Endometrium (tissue), 2 donors: ENCODE measurements around the gene PACC1.

Experiments used
- FAIRE-seq: peaks from 2 replicates; lab custom pipeline; 2012; peaks lifted over from hg19 to GRCh38; lab: Jason Lieb, UNC
- donor health status: control.
- donor health status: control.

PACC1 gene

GRCh38 chr1:212437179-212437798 is 22.6 kb upstream of the PACC1 start:
- no peak for FAIRE-seq

- no peak for FAIRE-seq
These were observed 20.3 kb upstream of the PACC1 start for GRCh38 chr1:212434992-212435391.

GRCh38 chr1:212433577-212434462 is 19.1 kb upstream of the PACC1 start:
- FAIRE-seq: no peak

GRCh38 chr1:212432661-212433576 is 18.2 kb upstream of the PACC1 start, which contains the start of gene NENF:
Gene NENF, plus strand, starts transcription at chr1:212432920. Its CDS starts 24 bp downstream, at chr1:212432944.
- no peak for FAIRE-seq

GRCh38 chr1:212432272-212432660 is 17.6 kb upstream of the PACC1 start:
- no peak for FAIRE-seq

GRCh38 chr1:212431644-212432043 is 17.0 kb upstream of the PACC1 start:
- no peak for FAIRE-seq

- no peak for FAIRE-seq
These were observed 16.3 kb upstream of the PACC1 start for GRCh38 chr1:212430955-212431394.

GRCh38 chr1:212430416-212430815 is 15.7 kb upstream of the PACC1 start:
- FAIRE-seq: no peak

- no peak for FAIRE-seq
These were observed 13.8 kb upstream of the PACC1 start for GRCh38 chr1:212428496-212428895.

GRCh38 chr1:212423879-212424278 is 9.2 kb upstream of the PACC1 start:
- FAIRE-seq: no peak

GRCh38 chr1:212421165-212421564 is 6.5 kb upstream of the PACC1 start:
- no peak for FAIRE-seq

GRCh38 chr1:212415107-212415841 is 588 bp upstream of the PACC1 start:
- no peak for FAIRE-seq

GRCh38 chr1:212413902-212414327 is 771 bp downstream of the PACC1 start:
- no peak for FAIRE-seq

- no peak for FAIRE-seq
These were observed 2.3 kb downstream of the PACC1 start for GRCh38 chr1:212412374-212412773.

GRCh38 chr1:212410231-212410820 is 4.4 kb downstream of the PACC1 start:
- no peak for FAIRE-seq

- no peak for FAIRE-seq
These were observed 11.9 kb downstream of the PACC1 start for GRCh38 chr1:212402666-212403321.

GRCh38 chr1:212401838-212402582 is 12.7 kb downstream of the PACC1 start:
- no peak for FAIRE-seq

GRCh38 chr1:212401042-212401441 is 13.6 kb downstream of the PACC1 start:
- FAIRE-seq: no peak

GRCh38 chr1:212397171-212397570 is 17.5 kb downstream of the PACC1 start:
- no peak for FAIRE-seq

GRCh38 chr1:212396638-212397037 is 18.0 kb downstream of the PACC1 start:
- no peak for FAIRE-seq
